Measurements from ENCODE around the gene KIF1A. TPM values are rescaled to one million over a fixed set of nuclear protein-coding genes. Genes with fewer than 3 reads are reported as not detected.

The KIF1A gene
- total and polyA plus RNA-seq, 10 of the 15 experiments (the other 5 are each of a cell fraction or from before 2014, with no cell fraction given) = 0.04 to 0.95 (median 0.06) TPM; not detected in 5

DNA sequence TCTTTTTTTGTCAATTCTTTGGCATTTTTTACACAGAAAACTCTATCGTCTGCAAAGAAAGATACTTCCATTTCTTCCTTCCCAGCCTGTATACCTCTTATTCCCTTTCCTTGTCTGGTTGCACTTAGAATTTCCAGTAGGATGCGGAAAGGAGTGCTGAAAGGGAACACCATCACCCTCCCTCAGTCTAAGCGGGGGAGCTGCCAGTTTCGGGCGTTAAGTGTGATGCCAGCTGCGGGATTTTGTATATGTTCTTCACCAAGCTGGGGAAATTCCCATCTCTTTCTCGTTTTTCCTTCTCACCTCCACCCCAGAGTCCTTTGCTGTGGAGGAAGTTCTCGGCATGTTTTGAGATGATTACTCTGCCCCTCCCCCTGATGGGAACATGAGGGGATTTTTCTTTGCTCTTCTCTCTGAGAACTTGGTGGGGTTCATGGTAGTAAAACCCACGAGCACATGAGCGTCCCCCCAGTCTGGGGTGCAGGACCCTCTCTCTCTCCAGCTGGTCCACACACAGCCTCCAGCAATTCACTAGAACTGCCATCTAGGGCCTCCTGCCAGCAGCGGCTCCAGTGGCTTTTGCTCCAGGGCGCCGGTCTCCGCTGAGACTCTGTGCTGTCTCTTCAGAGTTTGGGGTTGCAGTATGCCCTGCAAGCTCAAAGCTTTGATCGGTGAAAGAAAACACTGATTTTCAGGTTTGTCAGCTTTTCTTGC lies 112.8 kb downstream of the KIF1A start:
- RAD21 ChIA-PET (ENCODE audit: unreplicated experiment) = no interaction called here

DNA sequence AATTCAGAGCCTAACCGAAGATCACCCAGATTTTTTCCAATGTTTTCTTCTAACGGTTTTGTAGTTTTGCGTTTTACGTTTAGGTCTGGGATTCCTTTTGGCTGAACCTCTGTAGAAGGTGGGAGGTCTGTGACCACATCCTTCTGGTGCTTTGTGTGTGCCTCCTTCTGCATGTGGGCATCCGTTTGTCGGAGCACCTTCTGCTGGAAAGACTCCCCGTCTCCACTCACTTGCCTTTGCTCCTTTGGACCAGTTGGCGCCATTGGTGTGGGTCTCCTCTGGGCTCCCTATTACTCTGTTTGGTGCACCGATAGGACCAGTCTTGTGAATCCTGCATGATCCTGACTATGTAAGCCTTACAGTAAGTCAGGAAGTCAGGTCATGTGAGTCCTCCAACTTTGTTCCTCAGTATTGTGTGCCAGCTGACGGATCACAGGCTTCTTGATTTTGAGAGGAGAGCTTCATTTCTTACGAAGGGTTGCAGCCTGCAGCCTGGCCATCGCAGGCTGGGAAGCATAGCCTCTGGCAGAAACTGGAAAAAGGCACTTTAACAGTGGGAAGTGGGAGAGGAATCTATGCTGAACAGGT lies 114.7 kb downstream of the KIF1A start:
- Histone ChIP-seq H3K4me3 (no peak overlapping the region), H3K27me3 (replicated peaks in 1 of 2; ENCODE audit: control insufficient read depth in 2 of 2, insufficient read depth in 2 of 2, low read length in 1 of 2) (peaks cover 0 to 2% of the 10 kb centered on the region in 2 experiments; a peak in 2 of 4 replicates), H3K79me2 (ENCODE audit: control insufficient read depth, insufficient read depth, low read length) (no peaks in the 10 kb centered on the region), H3K9me3 (replicated peaks; ENCODE audit: control insufficient read depth, insufficient read depth, low read length) (no peaks in the 10 kb centered on the region), H4K20me1 (ENCODE audit: control insufficient read depth, insufficient read depth) (no peaks in the 10 kb centered on the region), H3K4me1 (ENCODE audit: control insufficient read depth, insufficient read depth, low read length) (no peaks in the 10 kb centered on the region), H3K9ac (ENCODE audit: control insufficient read depth, insufficient read depth, low read length) (no peak overlapping the region), H3K36me3 (ENCODE audit: control insufficient read depth in 2 of 2, insufficient read depth in 2 of 2, low read length in 1 of 2) (no peaks in the 10 kb centered on the region), H2AFZ (ENCODE audit: control insufficient read depth, low read depth, low read length) (no peak overlapping the region), H3K27ac (ENCODE audit: control insufficient read depth, insufficient read depth) (no peak overlapping the region), H3K4me2 (ENCODE audit: control insufficient read depth, insufficient read depth) (no peak overlapping the region)
- FAIRE-seq (no peak), ATAC-seq (no peak), DNase-seq (ENCODE audit: low read depth, low spot score) (no peak)
- intact Hi-C loops (cut with micrococcal nuclease; ENCODE audit: unreplicated experiment) = loop anchor here (10.0 kb wide), 1 partner anchor 190 kb away; no protein-coding TSS in a partner anchor
- POLR2A ChIA-PET = no interaction called here
- SMC1A ChIA-PET (ENCODE audit: uncharacterized antibody, unreplicated experiment) = no interaction called here
- in situ Hi-C loops (cut with MboI) = no loop called here
- WGBS (ENCODE audit: insufficient coverage, insufficient replicate concordance, low lambda C conversion rate, missing lambda C conversion rate) = 19% methylated on average over 12 of the region's 12 CpGs
- CTCF ChIA-PET = interaction anchor here (2.9 kb wide), 1 partner anchor 192 kb away, joined by 12 read pairs; no protein-coding TSS in a partner anchor
- no TSS peak for BruUV-seq (replicated peaks)
- RAD21 ChIA-PET (ENCODE audit: unreplicated experiment) = no interaction called here
- TF ChIP-seq NFIC (IDR thresholded peaks at IDR 0.05; ENCODE audit: low read depth, low read length) = no peak
- no peak for TF ChIP-seq ZNF687 (IDR thresholded peaks at IDR 0.05)
- TF ChIP-seq NR2C1 (IDR thresholded peaks at IDR 0.05) = no peak
- TF ChIP-seq E2F4 (IDR thresholded peaks at IDR 0.05; ENCODE audit: low read depth, low read length) = no peak
- no peak for TF ChIP-seq RUNX3 (IDR thresholded peaks at IDR 0.05; ENCODE audit: low read length)
- no peak for TF ChIP-seq BCL11A (IDR thresholded peaks at IDR 0.05; ENCODE audit: low read depth, low read length)

More for the DNA sequence above, 112.8 kb downstream of the KIF1A start:
- Histone ChIP-seq H3K4me2 (ENCODE audit: control insufficient read depth, insufficient read depth) (no peak overlapping the region), H3K4me3 (no peak overlapping the region), H3K9me3 (replicated peaks; ENCODE audit: control insufficient read depth, insufficient read depth, low read length) (no peaks in the 10 kb centered on the region), H3K36me3 (ENCODE audit: control insufficient read depth in 2 of 2, insufficient read depth in 2 of 2, low read length in 1 of 2) (no peaks in the 10 kb centered on the region), H4K20me1 (ENCODE audit: control insufficient read depth, insufficient read depth) (no peaks in the 10 kb centered on the region), H3K4me1 (ENCODE audit: control insufficient read depth, insufficient read depth, low read length) (no peaks in the 10 kb centered on the region), H3K27ac (ENCODE audit: control insufficient read depth, insufficient read depth) (no peak overlapping the region), H3K27me3 (replicated peaks in 1 of 2; ENCODE audit: control insufficient read depth in 2 of 2, insufficient read depth in 2 of 2, low read length in 1 of 2) (peaks cover 0 to 2% of the 10 kb centered on the region in 2 experiments; a peak in 2 of 4 replicates), H2AFZ (ENCODE audit: control insufficient read depth, low read depth, low read length) (no peak overlapping the region), H3K9ac (ENCODE audit: control insufficient read depth, insufficient read depth, low read length) (no peak overlapping the region), H3K79me2 (ENCODE audit: control insufficient read depth, insufficient read depth, low read length) (no peaks in the 10 kb centered on the region)
- ChIA-PET POLR2A (no interaction called here), SMC1A (ENCODE audit: uncharacterized antibody, unreplicated experiment) (no interaction called here), CTCF (no interaction called here)
- no TSS peak for BruUV-seq (replicated peaks)
- DNase-seq (ENCODE audit: low read depth, low spot score) (no peak), ATAC-seq (no peak), FAIRE-seq (no peak)
- intact Hi-C loops (cut with micrococcal nuclease; ENCODE audit: unreplicated experiment) (loop anchor here (10.0 kb wide), 1 partner anchor 192 kb away; no protein-coding TSS in a partner anchor), in situ Hi-C loops (cut with MboI) (no loop called here)
- WGBS (ENCODE audit: insufficient coverage, insufficient replicate concordance, low lambda C conversion rate, missing lambda C conversion rate) = 53% methylated on average over 15 of the region's 15 CpGs
- TF ChIP-seq RAD51 (IDR thresholded peaks at IDR 0.05) (no peak), DPF2 (IDR thresholded peaks at IDR 0.05) (no peak), ATF7 (IDR thresholded peaks at IDR 0.05; ENCODE audit: low read depth) (no peak), SREBF2 (IDR thresholded peaks at IDR 0.05; ENCODE audit: low read length) (no peak), SIN3A (IDR thresholded peaks at IDR 0.05; ENCODE audit: low read depth, low read length) (no peak), CBX3 (IDR thresholded peaks at IDR 0.05; ENCODE audit: borderline replicate concordance, low read depth) (no peak), LARP7 (IDR thresholded peaks at IDR 0.05) (no peak), KLF5 (IDR thresholded peaks at IDR 0.05; ENCODE audit: partially characterized antibody) (no peak), POLR2AphosphoS5 (IDR thresholded peaks at IDR 0.05; ENCODE audit: low read length) (no peak), BCL11A (IDR thresholded peaks at IDR 0.05; ENCODE audit: low read depth, low read length) (no peak), BHLHE40 (IDR thresholded peaks at IDR 0.05; ENCODE audit: borderline replicate concordance in 1 of 2, low read depth in 2 of 2, low read length in 1 of 2) (no peak), WRNIP1 (IDR thresholded peaks at IDR 0.05; ENCODE audit: borderline replicate concordance, low read depth, low read length) (no peak), NR2C2 (IDR thresholded peaks at IDR 0.05; ENCODE audit: borderline replicate concordance, control insufficient read depth, insufficient read length, low read depth) (no peak), JUND (IDR thresholded peaks at IDR 0.05; ENCODE audit: low read depth, low read length) (no peak), NR2C1 (IDR thresholded peaks at IDR 0.05) (no peak)
